Endothelial cell of hepatic sinusoid (primary cell): ENCODE data around the gene TTC33.

Source experiments
- in situ Hi-C: cut with HindIII; loops from 2 replicates; pipeline ENCODE4 v1.10.0; 2017; ENCODE audit warnings: low sequenced_read_pairs

The TTC33 gene

GRCh38 chr5:40681363-40682153 lies 74.2 kb downstream of the TTC33 start:
- in situ Hi-C loops: no loop called here

- in situ Hi-C loops: no loop called here
These were observed 74.9 kb downstream of the TTC33 start for GRCh38 chr5:40680741-40681362.

GRCh38 chr5:40679913-40680681 lies 75.7 kb downstream of the TTC33 start, which contains the start of gene PTGER4:
PTGER4 (plus strand) TSS chr5:40679915; CDS start chr5:40680994, 1,079 bp downstream.
- in situ Hi-C loops: no loop called here

GRCh38 chr5:40679148-40679912 lies 76.4 kb downstream of the TTC33 start:
- in situ Hi-C loops: no loop called here

GRCh38 chr5:40678460-40679147 lies 77.2 kb downstream of the TTC33 start:
- in situ Hi-C loops: no loop called here

- in situ Hi-C loops: no loop called here
These were observed 77.7 kb downstream of the TTC33 start for GRCh38 chr5:40678026-40678425.

- in situ Hi-C loops: no loop called here
These were observed 78.3 kb downstream of the TTC33 start for GRCh38 chr5:40677456-40677855.

- in situ Hi-C loops: no loop called here
These were observed 79.0 kb downstream of the TTC33 start for GRCh38 chr5:40676613-40677343.

GRCh38 chr5:40675396-40676133 lies 80.2 kb downstream of the TTC33 start:
- in situ Hi-C loops: no loop called here

GRCh38 chr5:40674661-40675235 lies 81.0 kb downstream of the TTC33 start:
- in situ Hi-C loops: no loop called here

- in situ Hi-C loops: no loop called here
These were observed 83.3 kb downstream of the TTC33 start for GRCh38 chr5:40672425-40672824.

- in situ Hi-C loops: no loop called here
These were observed 86.0 kb downstream of the TTC33 start for GRCh38 chr5:40669606-40670390.

- in situ Hi-C loops: no loop called here
These were observed 88.5 kb downstream of the TTC33 start for GRCh38 chr5:40667161-40667663.

- in situ Hi-C loops: no loop called here
These were observed 89.1 kb downstream of the TTC33 start for GRCh38 chr5:40666657-40667056.

- in situ Hi-C loops: no loop called here
These were observed 90.0 kb downstream of the TTC33 start for GRCh38 chr5:40665635-40666298.

GRCh38 chr5:40660751-40661150 lies 95.0 kb downstream of the TTC33 start:
- in situ Hi-C loops: no loop called here

- in situ Hi-C loops: no loop called here
These were observed 99.0 kb downstream of the TTC33 start for GRCh38 chr5:40656766-40657165.
